Naive thymus-derived CD4-positive, alpha-beta T cell (primary cell): ENCODE measurements around the gene ELL2. TPM values are rescaled to one million over a fixed set of nuclear protein-coding genes. Genes with fewer than 3 reads are reported as not detected.
A peak's percentile ranks its signal among the peaks of the same experiment; 100 is the strongest.

Experiments used
- ATAC-seq: fragments of 150-1000 bp; cut with Tn5 transposase; 2 replicates; pipeline ENCODE4 v1.10.0; 2021; ENCODE audit warnings: mild to moderate bottlenecking, moderate library complexity
- CTCF ChIA-PET: fragments of 350-600 bp; sonication (Branson Sonifier 250); formaldehyde crosslinking; loops from one replicate; lab custom pipeline; 2021; ENCODE audit warnings: antibody characterized with exemption; lab: Charles Lee
- POLR2A ChIA-PET: fragments of 350-600 bp; sonication (Branson Sonifier 250); formaldehyde crosslinking; loops from one replicate; lab custom pipeline; 2021; ENCODE audit warnings: antibody characterized with exemption, inconsistent platforms; lab: Charles Lee
- DNase-seq, 9 donors: peaks; one replicate each; pipeline versions ENCODE4 v3.0.0 to v3.0.0-alpha.2; 2020 to 2022; ENCODE audit warnings: mixed read lengths in 1 of 9
- H3K27ac ChIP-seq: one replicate; pipeline ENCODE4 v1.7.0; 2013; ENCODE audit warnings: mild to moderate bottlenecking, low read depth, low read length, moderate library complexity
- H3K27me3 ChIP-seq, 2 donors: one replicate each; pipeline ENCODE4 v1.7.0; 2013; ENCODE audit warnings: low read length in 2 of 2, mild to moderate bottlenecking in 2 of 2, moderate library complexity in 2 of 2; ENCODE audit not compliant: control insufficient read depth in 2 of 2, insufficient read depth in 2 of 2
- H3K36me3 ChIP-seq, 3 experiments: 1 replicate in 2 of 3; 2 replicates in 1 of 3; pipeline ENCODE4 v1.7.0; 2013; ENCODE audit warnings: low read length in 3 of 3, mild to moderate bottlenecking in 3 of 3, moderate library complexity in 1 of 3; ENCODE audit not compliant: insufficient read depth in 3 of 3, control insufficient read depth in 2 of 3
- H3K4me1 ChIP-seq, 2 donors: one replicate each; pipeline ENCODE4 v1.7.0; 2013; ENCODE audit warnings: low read length in 2 of 2, mild to moderate bottlenecking in 2 of 2, moderate library complexity in 1 of 2; ENCODE audit not compliant: control insufficient read depth in 2 of 2, insufficient read depth in 2 of 2
- H3K4me3 ChIP-seq: 2 replicates; pipeline ENCODE4 v1.7.0; 2013; ENCODE audit warnings: mild to moderate bottlenecking, low read length
- H3K9me3 ChIP-seq, 3 experiments: 1 replicate in 2 of 3; 2 replicates in 1 of 3; pipeline ENCODE4 v1.7.0; 2013; ENCODE audit warnings: low read length in 3 of 3; ENCODE audit not compliant: control insufficient read depth in 2 of 3
- H3K27ac Mint-ChIP-seq, 9 donors: one replicate each; pipeline ENCODE4 v1.8.0; 2020 to 2022; ENCODE audit warnings: mixed read lengths in 9 of 9, mild to moderate bottlenecking in 8 of 9, moderate library complexity in 5 of 9, inconsistent platforms in 2 of 9
- H3K27me3 Mint-ChIP-seq, 5 donors: one replicate each; pipeline ENCODE4 v1.8.0; 2021 to 2022; ENCODE audit warnings: mixed read lengths in 5 of 5, mild to moderate bottlenecking in 1 of 5
- H3K36me3 Mint-ChIP-seq, 5 donors: one replicate each; pipeline ENCODE4 v1.8.0; 2020 to 2022; ENCODE audit warnings: mixed read lengths in 5 of 5, mild to moderate bottlenecking in 3 of 5, inconsistent platforms in 1 of 5
- H3K4me1 Mint-ChIP-seq, 7 donors: one replicate each; pipeline ENCODE4 v1.8.0; 2020 to 2022; ENCODE audit warnings: mixed read lengths in 7 of 7, mild to moderate bottlenecking in 3 of 7, inconsistent platforms in 1 of 7
- H3K4me3 Mint-ChIP-seq, 10 donors: one replicate each; pipeline ENCODE4 v1.8.0; 2020 to 2022; ENCODE audit warnings: mild to moderate bottlenecking in 10 of 10, mixed read lengths in 10 of 10, moderate library complexity in 6 of 10, inconsistent platforms in 2 of 10
- H3K9me3 Mint-ChIP-seq, 11 donors: one replicate each; pipeline ENCODE4 v1.8.0; 2020 to 2022; ENCODE audit warnings: mixed read lengths in 11 of 11, mild to moderate bottlenecking in 4 of 11, inconsistent platforms in 1 of 11, moderate library complexity in 1 of 11
- intact Hi-C, 2 donors: fragments of 100-400 bp; cut with micrococcal nuclease; formaldehyde crosslinking; loops; one replicate each; pipeline ENCODE4 v1.15.1; 2023
- polyA plus RNA-seq, 2 donors: library from polyadenylated mRNA; unstranded; fragments of 300-500 nt; fragmentation: Illumina TruSeq; gene quantifications; one replicate each; pipeline ENCODE4 v1.2.3, GENCODE V29; 2021
- total RNA-seq, 6 experiments: library from RNA in 5 of 6; stranded (reverse) in 5 of 6; gene quantifications; 1 replicate in 5 of 6; 2 replicates in 1 of 6; pipeline ENCODE4 v1.2.3 and lab custom pipeline; 2021 to 2026

The ELL2 gene
- total and polyA plus RNA-seq, 7 experiments from 2014 or later = 1.9 to 65.8 (median 14.0) TPM

DNA sequence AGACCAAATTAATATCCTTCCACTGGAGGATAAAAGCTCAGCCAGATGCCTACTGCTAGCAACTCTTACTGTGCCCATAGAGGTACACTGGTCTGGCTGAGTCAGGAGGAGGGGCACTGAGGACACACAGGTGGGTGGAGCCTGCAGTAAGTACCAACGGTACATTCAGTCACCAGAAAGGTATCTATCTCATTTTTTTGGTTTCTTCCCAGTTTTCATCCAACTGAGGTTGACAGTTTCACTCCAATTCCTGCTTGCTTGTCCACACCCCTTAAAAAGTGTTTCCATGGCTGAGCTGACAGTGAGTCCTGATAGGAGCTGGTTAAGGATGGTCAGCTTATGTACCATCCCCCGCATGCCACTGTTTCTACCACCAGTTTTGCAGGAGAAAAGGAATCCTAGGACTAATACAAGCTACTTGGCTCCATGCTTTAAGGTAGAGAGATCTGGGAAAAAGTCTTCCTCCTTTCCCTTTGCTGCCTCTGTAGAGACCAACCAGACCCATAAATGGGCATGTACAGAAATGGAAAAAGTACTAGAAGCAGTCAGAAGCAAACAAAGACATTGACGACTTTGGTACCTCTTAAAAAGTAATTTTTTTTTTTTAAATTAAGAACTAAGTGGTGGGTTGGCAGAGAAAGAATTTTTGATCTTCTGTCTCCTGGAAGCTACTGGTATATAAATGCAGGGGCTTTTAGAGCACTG lies 3.2 kb downstream of the ELL2 start:
- DNase-seq (no peak), ATAC-seq (no peak)
- Histone ChIP-seq H3K36me3 (peaks cover 0 to 4% (median 0%) of the 10 kb centered on the region in 3 experiments), H3K27me3 (no peaks in the 10 kb centered on the region), H3K4me1 (peaks cover 12 to 13% of the 10 kb centered on the region in 2 donors), H3K4me3 (no peak overlapping the region), H3K9me3 (no peaks in the 10 kb centered on the region), H3K27ac (no peak overlapping the region)
- POLR2A ChIA-PET = no interaction called here
- H3K9me3 Mint-ChIP-seq = no peaks in the 10 kb centered on the region
- peaks cover 0 to 2% (median 0%) of the 10 kb centered on the region in 5 donors for H3K27me3 Mint-ChIP-seq
- intact Hi-C loops = loop anchor here in 1 of 2 donors (2.0 kb wide), 1 partner anchor 30 kb away; no protein-coding TSS in a partner anchor
- peaks cover 30 to 57% (median 39%) of the 10 kb centered on the region in 7 donors for H3K4me1 Mint-ChIP-seq
- peak overlapping the region in 2 of 10 donors; percentile 96 to 99 for H3K4me3 Mint-ChIP-seq
- CTCF ChIA-PET = interaction anchor here (0.7 to 1.0 kb wide), 3 partner anchors 89 to 423 kb away, joined by 3 to 5 read pairs (median 3); no protein-coding TSS in a partner anchor
- H3K36me3 Mint-ChIP-seq = peaks cover 0 to 13% (median 0%) of the 10 kb centered on the region in 5 donors
- peak overlapping the region in 1 of 9 donors; percentile 3 for H3K27ac Mint-ChIP-seq

DNA sequence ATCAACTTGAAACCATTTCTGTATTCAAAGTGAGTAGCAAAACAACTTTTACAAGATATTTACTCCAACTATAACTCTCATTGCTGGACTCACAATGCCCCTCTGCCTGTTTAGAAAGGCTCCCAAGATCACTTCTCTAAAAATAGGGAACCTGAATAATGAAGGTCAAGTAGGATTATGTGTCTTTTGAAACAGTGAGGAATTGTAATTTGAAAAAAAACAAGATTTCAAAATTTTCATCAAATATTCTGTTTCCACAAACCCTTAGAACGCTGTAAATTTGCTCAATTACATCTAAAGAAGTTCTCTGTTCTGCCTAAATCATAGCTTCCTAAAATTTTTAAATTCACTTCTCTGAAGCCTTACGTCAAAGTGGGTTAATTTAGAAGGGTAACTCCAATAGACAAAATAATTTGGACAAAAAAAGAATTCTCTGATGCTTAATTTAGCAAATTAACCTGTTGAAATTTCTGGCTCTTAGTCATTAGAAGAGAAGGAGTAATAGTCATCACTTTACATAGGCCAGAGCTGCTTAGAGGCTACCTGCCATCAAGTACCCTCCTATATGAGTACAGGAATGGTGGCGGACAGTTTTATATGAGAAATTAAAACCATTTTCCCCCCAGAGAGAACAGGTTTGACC lies 4.0 kb downstream of the ELL2 start:
- ATAC-seq = no peak
- H3K4me1 ChIP-seq = peaks cover 11 to 12% of the 10 kb centered on the region in 2 donors
- H3K27me3 Mint-ChIP-seq = peaks cover 0 to 2% (median 0%) of the 10 kb centered on the region in 5 donors
- peaks cover 0 to 4% (median 0%) of the 10 kb centered on the region in 3 experiments for H3K36me3 ChIP-seq
- no peaks in the 10 kb centered on the region for H3K27me3 ChIP-seq
- H3K4me3 ChIP-seq = no peak overlapping the region
- intact Hi-C loops = loop anchor here in 1 of 2 donors (2.0 kb wide), 1 partner anchor 29 kb away; no protein-coding TSS in a partner anchor
- ChIA-PET CTCF (interaction anchor here (0.7 to 1.0 kb wide), 3 partner anchors 88 to 424 kb away, joined by 3 to 5 read pairs (median 3); no protein-coding TSS in a partner anchor), POLR2A (no interaction called here)
- no peaks in the 10 kb centered on the region for H3K9me3 ChIP-seq
- no peaks in the 10 kb centered on the region for H3K9me3 Mint-ChIP-seq
- no peak overlapping the region for H3K27ac Mint-ChIP-seq
- peaks cover 30 to 58% (median 39%) of the 10 kb centered on the region in 7 donors for H3K4me1 Mint-ChIP-seq
- peak overlapping the region in 1 of 10 donors; percentile 44 for H3K4me3 Mint-ChIP-seq
- no peak for DNase-seq
- peaks cover 0 to 16% (median 0%) of the 10 kb centered on the region in 5 donors for H3K36me3 Mint-ChIP-seq
- no peak overlapping the region for H3K27ac ChIP-seq

DNA sequence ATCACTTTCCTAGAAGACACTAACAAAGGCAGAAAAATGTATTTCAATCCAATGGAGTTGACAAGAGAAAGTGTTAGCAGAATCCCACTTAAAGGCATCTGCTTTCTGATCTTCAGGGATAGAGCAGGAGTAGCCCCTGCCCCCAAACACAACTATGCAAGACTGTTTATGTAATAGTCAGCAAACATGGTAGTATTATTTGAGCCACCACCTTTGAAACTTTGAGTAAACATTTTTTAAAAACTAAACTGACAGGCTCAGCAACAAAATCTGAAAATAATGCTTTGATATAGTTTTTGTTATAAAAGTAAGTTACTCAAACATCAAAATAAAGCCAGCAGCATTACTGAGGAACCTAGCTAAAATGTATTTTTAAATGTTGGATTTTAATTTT lies 4.8 kb downstream of the ELL2 start:
- peaks cover 0 to under 1% (median 0%) of the 10 kb centered on the region in 11 donors for H3K9me3 Mint-ChIP-seq
- Histone ChIP-seq H3K27me3 (no peaks in the 10 kb centered on the region), H3K9me3 (no peaks in the 10 kb centered on the region), H3K4me1 (peaks cover 4 to 12% of the 10 kb centered on the region in 2 donors), H3K36me3 (peaks cover 0 to 4% (median 0%) of the 10 kb centered on the region in 3 experiments), H3K4me3 (no peak overlapping the region), H3K27ac (no peak overlapping the region)
- H3K27me3 Mint-ChIP-seq = peaks cover 0 to under 1% (median 0%) of the 10 kb centered on the region in 5 donors
- no peak overlapping the region for H3K27ac Mint-ChIP-seq
- intact Hi-C loops = no loop called here
- POLR2A ChIA-PET = no interaction called here
- DNase-seq = no peak
- peaks cover 0 to 21% (median under 1%) of the 10 kb centered on the region in 5 donors for H3K36me3 Mint-ChIP-seq
- H3K4me1 Mint-ChIP-seq = peaks cover 22 to 55% (median 31%) of the 10 kb centered on the region in 7 donors
- H3K4me3 Mint-ChIP-seq = no peak overlapping the region
- CTCF ChIA-PET = no interaction called here
- ATAC-seq = no peak

DNA sequence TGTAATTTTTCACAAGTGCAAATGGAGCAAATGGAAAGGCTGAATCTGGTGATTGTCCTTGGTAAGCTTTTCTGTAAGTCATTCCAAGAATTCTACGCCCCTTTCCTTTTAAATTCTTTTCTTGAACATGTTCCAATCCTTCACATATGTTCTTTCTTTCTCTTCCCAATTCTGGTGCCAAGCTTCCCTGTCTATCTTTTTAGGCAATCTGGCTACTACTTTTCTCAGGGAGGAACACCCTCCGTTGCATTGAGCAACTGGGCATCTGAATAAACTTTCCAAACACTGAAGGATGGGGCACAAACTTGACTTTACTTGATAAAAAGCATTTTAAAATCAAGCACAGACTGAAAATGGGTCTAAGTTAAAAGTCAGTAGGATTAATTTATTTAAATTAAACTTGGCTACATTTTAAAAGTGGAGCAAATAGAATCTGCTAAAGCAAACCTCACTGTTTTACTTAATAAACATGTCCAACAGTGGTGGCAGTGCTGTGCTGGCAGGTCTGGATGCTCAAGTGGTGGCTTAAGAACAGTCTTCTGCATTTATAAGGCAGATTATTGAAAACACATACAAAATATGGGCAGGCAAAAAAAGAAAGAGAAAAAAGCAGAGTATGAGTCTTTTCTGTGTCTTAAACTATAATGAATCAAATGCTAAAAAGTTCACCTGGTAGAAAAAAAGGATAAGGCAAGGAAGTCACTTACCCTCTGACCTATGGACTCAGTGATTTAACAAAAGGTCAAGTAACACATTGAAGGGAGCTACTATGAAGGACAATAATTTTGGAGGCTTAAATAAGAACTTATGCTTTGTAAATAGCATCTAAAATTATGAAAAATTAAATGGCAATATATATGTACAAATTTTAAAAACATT lies 5.4 kb downstream of the ELL2 start:
- Mint-ChIP-seq H3K27ac (no peak overlapping the region), H3K27me3 (no peaks in the 10 kb centered on the region), H3K36me3 (peaks cover 0 to 27% (median 4%) of the 10 kb centered on the region in 5 donors), H3K4me3 (no peak overlapping the region), H3K9me3 (peaks cover 0 to 7% (median 0%) of the 10 kb centered on the region in 11 donors), H3K4me1 (peaks cover 21 to 59% (median 29%) of the 10 kb centered on the region in 7 donors)
- Histone ChIP-seq H3K4me3 (no peak overlapping the region), H3K9me3 (no peaks in the 10 kb centered on the region), H3K4me1 (peaks cover 4 to 12% of the 10 kb centered on the region in 2 donors), H3K27me3 (no peaks in the 10 kb centered on the region), H3K36me3 (no peaks in the 10 kb centered on the region), H3K27ac (no peak overlapping the region)
- CTCF ChIA-PET = no interaction called here
- POLR2A ChIA-PET = no interaction called here
- intact Hi-C loops = no loop called here
- DNase-seq (no peak), ATAC-seq (no peak)

DNA sequence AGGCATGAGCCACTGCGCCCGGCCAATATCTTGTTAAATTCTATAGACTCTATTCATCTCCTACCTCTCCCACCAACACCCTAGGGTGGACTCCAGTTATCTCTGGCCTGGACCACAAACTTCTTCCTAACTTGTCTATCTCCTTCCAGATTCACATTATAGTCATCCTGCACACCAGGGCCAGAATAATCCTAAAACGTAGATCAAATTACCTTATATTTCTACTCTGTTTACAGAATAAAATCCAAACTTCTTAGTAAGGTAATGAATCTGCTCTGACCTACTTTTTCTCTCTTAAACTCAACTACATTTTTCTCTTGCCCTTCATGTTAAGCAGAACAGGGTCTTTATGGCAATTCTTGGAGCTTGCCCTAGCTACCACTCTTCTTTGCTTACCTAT lies 6.9 kb downstream of the ELL2 start:
- no peak overlapping the region for H3K4me3 ChIP-seq
- ChIA-PET CTCF (no interaction called here), POLR2A (interaction anchor here (0.7 kb wide), 1 partner anchor 77 kb away, joined by 3 read pairs; no protein-coding TSS in a partner anchor)
- H3K27me3 ChIP-seq = no peaks in the 10 kb centered on the region
- ATAC-seq (no peak), DNase-seq (no peak)
- no peaks in the 10 kb centered on the region for H3K9me3 ChIP-seq
- Mint-ChIP-seq H3K9me3 (peaks cover 0 to 7% (median 0%) of the 10 kb centered on the region in 11 donors), H3K4me1 (peaks cover 7 to 58% (median 25%) of the 10 kb centered on the region in 7 donors), H3K27me3 (no peaks in the 10 kb centered on the region), H3K36me3 (peaks cover 0 to 29% (median 4%) of the 10 kb centered on the region in 5 donors), H3K27ac (peak overlapping the region in 2 of 9 donors; percentile 1 to 7), H3K4me3 (no peak overlapping the region)
- H3K36me3 ChIP-seq = no peaks in the 10 kb centered on the region
- intact Hi-C loops = no loop called here
- H3K27ac ChIP-seq = no peak overlapping the region
- peaks cover 0 to 4% of the 10 kb centered on the region in 2 donors for H3K4me1 ChIP-seq
